NCI-H2171 treated with DMSO at 0.1 percent for 48 hours (cell line): ENCODE data around the gene C22orf31.
A peak's percentile ranks its signal among the peaks of the same experiment; 100 is the strongest.
"Not testable (repeated sequence)": the region's sequence is repeated elsewhere in the genome, so short reads cannot be mapped to it uniquely, and the experiment has no call there.

Experiments
- DNase-seq: peaks from one replicate; lab custom pipeline; 2025; lab: John Stamatoyannopoulos, UW

C22orf31 gene

DNA sequence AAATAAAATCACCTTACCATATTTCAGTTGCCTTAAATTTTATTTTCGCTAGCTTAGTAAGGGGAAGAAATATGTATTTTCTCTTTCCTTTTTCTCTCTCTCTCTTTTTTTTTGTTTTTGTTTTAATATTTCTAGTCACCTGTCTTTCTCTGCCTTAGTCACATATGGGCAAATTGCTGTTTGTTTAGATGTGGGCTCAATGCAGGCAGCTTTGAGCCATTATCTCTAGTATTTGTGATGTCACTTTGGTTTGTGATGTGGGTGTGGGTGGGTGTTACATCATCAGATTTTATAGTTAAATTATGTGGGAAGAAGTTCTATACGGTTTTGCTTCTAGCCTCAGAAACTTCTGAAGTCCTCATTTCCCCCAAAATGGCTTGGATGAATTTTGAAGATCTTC lies at the start of gene C22orf31:
C22orf31 (minus strand) TSS at position 59 of the 400 bp plus-strand sequence; CDS start at position 20, 39 bp downstream.
- peak; percentile 50 for DNase-seq

DNA sequence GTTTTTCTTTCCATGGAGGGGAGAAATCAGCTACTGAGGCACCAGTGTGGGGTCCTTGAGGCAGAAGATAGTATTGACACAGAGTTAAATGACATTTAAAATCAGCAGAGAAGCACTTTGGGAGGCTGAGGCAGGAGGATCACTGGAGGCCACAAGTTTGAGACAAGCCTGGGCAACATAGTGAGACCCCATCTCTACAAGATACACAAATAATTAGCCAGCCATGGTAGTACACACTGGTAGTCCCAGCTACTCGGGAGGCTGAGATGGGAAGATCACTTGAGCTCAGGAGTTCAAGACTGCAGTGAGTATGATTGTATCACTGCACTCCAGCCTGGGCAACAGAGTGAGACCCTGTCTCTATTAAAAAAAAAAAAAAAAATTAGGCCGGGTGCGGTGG lies 49.3 kb upstream of the C22orf31 start:
- no peak for DNase-seq

DNA sequence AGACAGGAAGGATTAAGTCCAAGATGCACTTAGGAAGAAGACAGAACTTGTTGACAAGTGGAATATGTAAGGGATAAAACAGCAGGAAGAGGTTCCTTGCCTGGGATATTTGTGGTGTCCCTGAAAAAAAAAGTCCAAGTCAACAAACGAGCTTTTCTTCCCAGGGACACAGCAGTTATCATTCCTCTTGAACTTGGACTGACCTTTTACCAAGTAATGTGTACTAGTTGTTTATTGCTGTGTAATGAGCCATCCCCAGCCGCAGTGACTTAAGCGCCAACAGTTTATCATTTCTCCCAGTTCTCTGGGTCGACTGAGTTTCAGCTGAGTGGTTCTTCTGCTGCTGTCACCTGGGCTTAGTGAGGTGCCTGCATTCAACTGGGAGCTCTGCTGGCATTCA lies 48.2 kb upstream of the C22orf31 start:
- no peak for DNase-seq

DNA sequence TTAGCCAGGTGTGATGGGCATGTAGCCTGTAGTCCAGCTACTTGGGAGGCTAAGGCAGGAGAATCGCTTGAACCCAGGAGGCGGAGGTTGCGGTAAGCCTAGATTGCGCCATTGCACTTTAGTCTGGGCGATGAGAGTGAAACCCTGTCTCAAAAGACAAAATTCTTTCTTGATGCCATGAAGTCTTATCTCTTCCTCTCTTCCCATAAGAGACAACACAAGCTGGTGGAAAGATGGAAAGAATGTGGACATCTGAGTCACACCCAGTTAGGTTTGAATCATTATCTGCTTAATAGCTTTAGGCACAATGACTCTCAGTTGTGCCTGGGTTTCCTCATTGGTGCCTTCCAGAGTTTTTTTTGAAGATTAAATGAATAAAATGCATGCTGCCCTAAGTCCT lies 46.5 kb upstream of the C22orf31 start:
- DNase-seq, result no peak

DNA sequence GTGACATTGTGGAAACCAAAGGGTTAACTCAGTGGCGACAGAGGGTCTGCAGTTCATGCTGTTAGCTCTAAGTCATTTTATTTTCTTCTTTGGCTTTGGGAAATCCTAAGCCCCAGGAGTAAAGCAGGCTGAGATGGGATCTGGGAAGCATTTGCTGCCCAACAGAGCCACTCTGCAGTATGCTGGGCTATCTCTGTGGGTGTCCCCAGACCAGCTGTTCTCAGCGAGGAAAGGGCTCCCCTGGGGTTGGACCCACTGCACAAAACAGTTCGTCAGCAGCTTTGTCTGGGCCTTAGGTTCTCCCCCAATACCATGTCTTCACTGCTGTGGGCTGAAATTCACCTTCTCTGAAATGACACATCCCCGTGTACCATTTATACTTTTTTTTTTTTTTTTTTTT lies 45.2 kb upstream of the C22orf31 start:
- peak; percentile 77 for DNase-seq

DNA sequence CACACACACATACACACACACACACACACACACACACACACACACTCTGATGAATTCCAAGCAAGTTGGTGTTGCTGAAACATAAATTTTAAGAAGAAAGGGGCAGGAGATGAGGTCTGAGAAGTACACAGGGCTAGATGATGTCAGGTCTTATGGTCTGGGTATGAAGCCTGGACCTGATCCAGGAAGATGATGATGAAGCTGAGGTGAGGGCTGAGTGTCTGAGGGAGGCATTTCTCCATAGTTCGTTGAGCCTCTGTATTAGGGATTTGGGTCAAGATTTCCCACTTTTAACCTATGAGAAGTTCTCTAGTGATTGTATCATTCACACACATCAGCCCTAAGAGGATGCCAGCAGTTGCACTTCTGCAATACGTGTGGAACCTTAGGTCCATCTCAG lies 43.8 kb upstream of the C22orf31 start:
- peak; percentile 29 for DNase-seq

DNA sequence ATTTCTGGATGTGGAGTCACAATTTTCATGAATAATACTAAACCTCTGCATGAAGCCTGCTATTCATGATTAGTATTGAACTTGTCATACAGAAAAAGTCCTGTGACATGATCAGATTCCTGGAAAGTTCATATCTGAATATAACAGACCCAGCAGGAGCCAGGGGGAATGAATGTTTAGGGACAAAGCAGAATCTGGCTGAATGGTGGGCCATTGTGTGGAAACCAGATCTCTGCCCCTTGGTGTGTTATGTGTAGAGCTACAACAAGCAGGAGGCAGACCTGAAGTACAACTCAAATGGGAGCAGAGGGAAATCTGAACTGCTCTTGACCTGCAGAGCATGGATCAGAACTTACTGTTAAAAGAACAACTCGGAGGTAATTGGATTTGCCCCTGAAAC lies 41.5 kb upstream of the C22orf31 start:
- DNase-seq, result no peak

DNA sequence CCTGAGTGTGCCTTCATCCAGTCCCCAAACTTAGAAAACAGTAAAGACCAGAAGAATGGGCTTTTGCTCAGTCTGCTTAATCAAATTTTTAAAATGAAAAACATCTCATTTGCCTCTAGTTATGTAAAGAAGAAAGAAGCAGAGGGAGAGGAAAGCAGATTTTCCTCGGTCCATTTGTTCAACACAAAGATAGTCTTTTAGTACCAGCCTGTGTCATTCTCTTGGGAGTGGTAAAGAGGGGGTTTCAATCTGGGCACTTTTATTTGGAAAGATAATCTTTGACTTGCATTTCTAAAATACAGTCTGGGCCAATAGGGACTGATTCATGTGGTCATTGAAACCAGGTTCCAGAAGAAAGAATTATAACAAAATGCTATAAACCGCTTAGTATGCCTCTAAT lies 40.7 kb upstream of the C22orf31 start:
- peak; percentile 70 for DNase-seq

DNA sequence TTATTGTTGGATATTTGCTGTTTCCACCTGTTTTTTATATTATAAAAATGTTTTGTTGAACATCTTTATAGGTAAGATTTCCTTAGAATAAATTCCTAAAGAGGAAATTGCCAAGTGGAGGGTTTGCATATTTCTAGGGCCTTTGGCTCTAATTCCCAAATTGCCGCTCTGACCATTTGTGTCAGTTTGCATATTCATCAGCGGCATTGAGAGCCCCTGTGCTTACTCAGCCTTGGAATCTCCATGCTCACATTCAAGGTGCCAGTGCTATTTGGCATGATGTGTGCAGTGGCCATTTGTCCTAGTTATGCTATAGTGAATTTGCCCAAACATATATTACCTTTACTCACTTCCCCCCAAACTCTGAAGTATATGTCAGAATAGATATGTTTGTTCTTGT lies 36.7 kb upstream of the C22orf31 start:
- DNase-seq, result no peak

DNA sequence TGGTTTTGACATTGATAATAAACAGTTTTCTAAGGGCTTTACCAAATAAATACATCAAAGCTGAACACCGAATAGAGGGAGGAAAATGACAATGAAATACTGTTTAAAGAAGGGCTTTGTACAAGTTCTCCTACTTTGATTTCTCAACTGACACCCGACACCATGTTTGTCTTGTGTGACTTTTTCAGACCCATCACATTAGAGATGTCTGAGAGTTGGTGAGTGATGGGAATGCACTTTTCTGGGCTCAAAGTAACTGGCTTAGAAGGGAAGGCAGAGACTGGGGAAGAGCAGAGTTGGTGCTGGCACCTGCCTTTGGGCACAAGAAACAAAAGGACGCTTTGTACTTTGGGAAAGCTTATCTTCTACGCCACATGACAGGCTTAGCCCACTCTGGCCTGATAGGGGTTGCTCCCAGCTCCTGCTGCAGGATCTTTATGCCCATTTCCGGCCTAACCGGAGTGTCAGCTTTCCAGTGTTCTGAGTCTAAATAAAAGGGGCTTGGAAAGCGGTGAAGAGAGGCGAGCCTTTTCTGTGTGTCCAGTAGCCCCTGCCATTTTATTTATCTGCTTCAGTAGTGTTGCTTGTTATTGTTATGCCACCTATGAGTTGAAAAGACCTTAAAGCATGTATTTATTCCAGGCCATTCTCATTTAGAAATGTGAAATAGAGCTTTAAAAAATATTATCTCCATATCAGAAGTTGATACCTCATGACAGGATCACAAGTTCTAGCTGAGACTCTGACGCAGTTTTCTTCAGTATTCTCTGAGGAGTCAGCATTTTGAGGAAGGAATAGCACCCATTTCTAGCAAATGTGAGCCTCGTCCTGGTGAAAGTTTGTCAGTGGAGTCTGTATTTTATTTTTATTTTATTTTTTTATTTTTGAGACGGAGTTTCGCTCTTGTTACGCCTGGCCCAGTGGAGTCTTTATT lies 35.4 kb upstream of the C22orf31 start:
- DNase-seq, result peak; percentile 44

DNA sequence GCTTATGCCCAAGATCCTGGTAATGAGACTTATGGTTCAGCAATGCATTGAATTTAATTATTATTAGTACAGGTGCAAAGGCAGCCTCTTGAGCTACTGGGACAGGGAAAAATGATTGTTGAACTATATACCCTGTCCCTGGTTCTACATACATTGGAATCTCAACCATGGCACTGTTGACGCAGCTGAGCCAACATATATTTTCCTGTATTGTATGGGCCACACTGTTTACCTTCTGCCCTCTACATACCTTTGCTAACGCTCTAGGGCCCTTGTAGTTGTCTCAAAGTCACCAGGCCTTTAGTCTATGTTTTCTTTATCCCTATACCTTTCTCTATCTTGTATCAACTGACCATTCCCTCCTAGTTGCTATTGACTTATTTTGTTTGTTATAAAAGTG lies 33.8 kb upstream of the C22orf31 start:
- no peak for DNase-seq

DNA sequence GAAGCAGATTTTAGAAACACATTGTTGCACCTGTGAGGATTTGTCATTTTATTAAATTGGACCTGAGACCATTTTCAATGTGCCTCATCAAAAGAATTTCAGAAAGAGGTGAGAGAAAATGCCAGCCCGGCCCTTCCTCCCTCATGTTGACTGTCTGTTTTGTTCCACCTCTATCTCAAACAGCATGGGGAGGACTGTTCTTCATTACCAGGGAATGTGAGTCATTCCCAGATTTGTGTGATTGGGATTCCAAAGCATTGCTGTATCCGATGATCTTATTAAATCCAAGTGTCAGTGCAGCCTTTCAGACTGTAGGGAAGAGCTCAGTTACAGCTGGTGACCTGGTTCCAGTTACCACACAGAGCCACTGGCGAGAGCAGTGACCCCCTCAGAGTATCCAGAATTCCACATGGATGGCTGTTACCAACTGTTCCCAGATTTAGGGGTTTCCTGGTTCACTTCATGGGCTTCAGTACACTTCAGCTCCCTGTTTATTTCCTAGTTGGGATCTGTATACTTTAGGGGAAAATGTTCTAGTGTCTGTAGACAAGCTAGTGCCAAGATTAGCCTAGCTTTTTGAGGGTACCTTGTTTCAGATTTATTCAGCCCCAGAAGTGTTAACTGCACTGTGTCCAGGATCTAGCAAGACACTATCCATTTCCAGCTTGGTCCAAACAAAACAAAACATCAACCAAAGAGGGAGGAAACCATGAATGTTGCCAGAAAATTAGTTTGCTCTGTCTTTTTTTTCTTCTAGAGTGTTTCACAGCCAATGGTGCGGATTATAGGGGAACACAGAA lies 32.1 kb upstream of the C22orf31 start:
- DNase-seq, result no peak

DNA sequence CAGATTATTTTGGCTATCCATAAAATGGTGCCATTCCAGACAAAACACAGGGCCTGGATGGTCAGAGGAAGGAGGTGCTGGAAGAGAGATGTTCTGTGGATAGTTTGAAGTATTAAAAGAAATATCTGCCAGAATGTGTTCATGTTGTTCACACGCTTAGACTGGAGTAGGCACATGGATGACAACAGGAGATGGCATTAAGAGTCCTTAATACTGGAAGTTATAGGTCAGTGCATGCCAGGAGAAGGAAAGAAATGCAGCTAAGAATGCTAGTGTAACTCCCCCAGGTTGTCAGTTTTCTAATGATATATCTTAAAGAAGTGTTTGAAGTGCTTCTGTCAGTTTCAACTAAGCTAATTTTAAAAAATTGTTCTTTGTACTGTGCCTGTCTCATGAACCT lies 31.4 kb upstream of the C22orf31 start:
- no peak for DNase-seq

DNA sequence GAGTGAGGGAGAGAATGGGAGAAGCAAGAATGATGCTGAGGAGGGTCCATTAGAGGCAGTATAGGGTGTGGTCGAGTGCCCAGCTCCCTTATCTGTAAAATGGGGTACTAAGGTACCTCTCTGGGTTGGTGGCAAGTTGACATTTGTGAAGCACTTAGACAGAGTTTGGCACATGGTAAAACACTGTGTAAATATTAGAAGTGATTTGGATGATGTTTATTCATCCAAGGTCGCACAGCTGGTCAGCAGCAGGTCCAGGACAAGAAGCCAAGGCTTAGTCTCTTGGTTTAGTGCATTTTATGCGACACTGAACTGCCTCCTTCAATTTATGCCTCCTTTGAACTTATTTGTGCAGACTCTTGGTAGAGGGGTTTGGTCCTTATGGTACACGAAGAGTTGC lies 30.6 kb upstream of the C22orf31 start:
- no peak for DNase-seq

DNA sequence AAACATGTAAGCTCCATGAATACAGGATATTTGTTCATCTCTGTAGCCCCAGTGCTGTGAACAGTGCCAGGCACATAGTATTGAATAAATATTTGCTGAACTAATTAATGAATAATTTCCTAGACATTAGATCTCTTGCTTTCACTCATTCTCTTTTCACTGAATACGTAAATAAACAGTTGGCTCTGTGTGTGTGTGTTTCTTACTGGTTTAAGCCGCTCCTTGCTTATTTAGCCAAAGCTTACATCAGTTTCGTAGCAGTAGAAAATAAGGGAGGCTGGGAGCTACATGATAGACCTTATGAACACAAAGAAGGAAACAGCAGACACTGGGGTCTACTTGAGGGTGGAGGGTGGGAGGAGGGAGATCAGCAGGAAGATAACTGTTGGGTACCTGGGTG lies 28.4 kb upstream of the C22orf31 start:
- DNase-seq, result no peak

DNA sequence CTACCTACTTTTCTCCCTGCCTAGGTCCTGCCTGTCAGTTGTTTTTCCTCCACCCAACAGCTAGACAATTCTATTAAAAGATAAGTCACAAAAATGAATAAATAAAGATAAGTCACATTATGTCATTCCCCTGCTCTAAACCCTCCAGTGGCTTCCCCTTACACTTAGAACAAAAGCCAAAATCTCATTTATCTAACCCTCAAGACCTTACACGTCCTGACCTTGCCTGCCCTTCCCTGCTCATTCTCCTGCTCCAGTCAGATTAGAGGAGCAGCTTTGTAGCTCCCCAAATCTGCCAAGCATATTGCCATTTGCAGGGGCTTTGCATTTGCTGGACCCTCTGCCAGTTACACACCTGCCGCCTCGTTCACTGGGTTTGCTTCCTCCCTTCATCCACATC lies 27.9 kb upstream of the C22orf31 start:
- no peak for DNase-seq

DNA sequence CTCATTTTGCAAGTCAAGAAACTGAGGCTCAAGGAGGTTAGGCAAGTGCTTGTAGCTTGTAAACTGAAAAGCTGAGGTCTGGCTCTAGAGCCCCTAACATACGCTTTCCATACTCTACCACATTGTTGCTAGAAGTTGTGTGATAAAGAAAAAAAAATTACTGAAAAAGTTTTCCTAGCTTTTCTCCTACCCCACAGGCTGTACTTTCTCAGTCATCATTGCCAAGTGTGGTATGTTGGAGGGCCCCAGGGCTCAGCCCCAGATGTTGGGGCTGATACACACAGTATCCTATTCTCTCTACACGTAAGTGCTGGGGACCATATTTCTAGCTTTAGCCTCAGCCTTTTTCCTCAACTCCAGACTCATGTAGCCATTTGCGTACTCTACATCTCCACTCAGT lies 27.2 kb upstream of the C22orf31 start:
- no peak for DNase-seq

DNA sequence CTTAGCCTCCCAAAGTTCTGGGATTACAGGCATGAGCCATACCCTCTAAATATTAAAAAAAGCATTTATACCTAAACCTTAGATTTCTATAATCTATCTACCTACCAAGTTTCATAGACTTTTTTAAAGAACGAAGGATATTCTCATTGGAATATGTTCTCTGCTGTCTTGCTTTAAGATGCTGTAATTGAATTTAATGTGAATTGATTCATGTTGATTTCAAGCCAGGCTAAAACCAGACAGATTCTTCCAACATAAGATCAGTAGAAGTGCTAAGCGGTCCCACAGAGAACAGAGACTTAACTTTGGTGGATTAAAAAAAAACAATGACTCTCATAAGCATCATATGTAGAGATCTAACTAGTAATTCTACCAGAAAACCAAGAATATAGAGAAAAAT lies 25.4 kb upstream of the C22orf31 start:
- DNase-seq, result no peak

DNA sequence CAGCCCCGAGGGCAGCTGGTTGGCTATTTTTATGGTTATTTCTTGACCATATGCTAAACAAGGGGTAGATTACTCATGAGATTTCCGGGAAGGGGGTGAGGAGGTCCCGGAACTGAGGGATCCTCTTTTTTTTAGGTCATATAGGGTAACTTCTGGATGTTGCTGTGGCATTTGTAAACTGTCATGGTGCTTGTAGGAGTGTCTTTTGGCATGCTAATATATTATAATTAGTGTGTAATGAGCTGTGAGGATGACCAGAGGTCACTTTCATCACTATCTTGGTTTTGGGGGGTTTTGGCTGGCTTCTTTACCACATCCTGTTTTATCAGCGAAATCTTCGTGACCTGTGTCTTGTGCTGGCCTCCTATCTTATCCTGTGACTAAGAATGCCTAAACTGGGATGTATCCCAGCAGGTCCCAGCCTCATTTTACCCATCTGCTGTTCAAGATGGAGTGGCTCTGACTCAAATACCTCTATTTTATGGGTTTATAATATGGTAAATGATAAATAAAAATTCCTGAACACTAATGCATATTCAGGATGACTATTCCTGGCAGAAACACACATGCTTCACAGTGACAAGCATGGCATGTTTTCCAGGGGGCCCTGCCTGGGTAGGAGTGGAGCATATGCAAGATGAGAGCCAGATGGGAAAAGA lies 22.4 kb upstream of the C22orf31 start:
- peak; percentile 11 for DNase-seq

DNA sequence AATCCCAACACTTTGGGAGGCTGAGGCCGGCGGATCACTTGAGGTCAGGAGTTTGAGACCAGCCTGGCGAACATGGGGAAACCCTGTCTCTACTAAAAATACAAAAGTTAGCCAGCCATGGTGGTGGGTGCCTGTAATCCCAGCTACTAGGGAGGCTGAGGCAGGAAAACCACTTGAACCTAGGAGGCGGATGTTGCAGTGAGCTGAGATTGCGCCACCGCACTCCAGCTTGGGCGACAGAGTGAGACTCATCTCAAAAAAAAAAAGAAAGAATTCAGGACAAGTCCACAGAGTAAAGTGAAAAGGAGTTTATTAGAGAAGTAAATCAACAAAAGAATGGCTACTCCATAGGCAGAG lies 21.9 kb upstream of the C22orf31 start:
- DNase-seq, result not testable (repeated sequence)

DNA sequence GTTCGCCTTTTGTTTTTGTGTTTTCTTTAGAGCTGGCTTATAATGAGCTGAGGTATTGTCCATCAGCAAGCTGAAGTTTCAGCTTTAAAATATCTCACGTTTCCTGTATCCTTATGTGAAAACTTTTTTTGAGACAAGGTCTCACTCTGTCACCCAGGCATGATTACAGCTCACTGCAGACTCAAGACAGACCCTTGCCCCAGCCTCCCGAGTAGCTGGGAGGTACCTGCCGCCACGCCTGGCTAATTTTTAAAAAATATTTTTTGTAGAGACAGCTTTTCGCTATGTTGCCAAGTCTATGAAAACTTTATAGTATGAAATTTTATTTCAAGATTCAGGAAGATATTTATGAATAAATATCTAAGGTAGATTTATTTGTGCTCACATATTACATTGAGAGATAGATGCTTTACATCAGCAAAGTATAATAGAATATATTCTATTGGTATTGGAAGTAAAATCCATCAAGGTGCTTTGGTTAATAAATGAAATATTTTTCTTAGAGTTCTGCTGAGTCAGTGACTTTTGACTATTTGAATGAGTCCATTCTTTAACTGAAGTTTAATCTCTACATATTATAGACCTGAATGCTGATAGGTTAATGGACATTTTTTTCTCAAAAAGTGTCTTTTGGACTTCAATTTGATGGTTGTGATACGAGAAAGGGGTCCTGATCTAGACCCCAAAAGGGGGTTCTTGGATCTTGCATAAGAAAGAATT lies 21.4 kb upstream of the C22orf31 start:
- DNase-seq, result no peak
